Karpas-422 (cell line): ENCODE measurements around the gene NR3C1. TPM values are rescaled to one million over a fixed set of nuclear protein-coding genes. Genes with fewer than 3 reads are reported as not detected.

Experiments used
- DNase-seq: peaks from one replicate; pipeline ENCODE4 v3.0.0-alpha.2; 2015
- H2AFZ ChIP-seq: fragments of 200-600 bp; sonication (generic); 2 replicates; pipeline ENCODE4 v1.6.1; 2014; ENCODE audit warnings: antibody characterized with exemption, low read length, mixed read lengths
- H3K27ac ChIP-seq: fragments of 200-600 bp; sonication (generic); 2 replicates; pipeline ENCODE4 v1.5.1; 2014; ENCODE audit warnings: mild to moderate bottlenecking, low read length, moderate library complexity
- H3K27me3 ChIP-seq: fragments of 200-600 bp; sonication (generic); 2 replicates; pipeline ENCODE4 v1.6.1; 2014; ENCODE audit warnings: low read length, mixed read lengths
- H3K36me3 ChIP-seq: fragments of 200-600 bp; sonication (generic); 2 replicates; pipeline ENCODE4 v1.6.1; 2014; ENCODE audit warnings: low read length, mixed read lengths; ENCODE audit not compliant: insufficient read depth
- H3K4me1 ChIP-seq: fragments of 200-600 bp; sonication (generic); 2 replicates; pipeline ENCODE4 v1.6.1; 2014; ENCODE audit warnings: mild to moderate bottlenecking, low read length, mixed read lengths
- H3K4me2 ChIP-seq: fragments of 200-600 bp; sonication (generic); 2 replicates; pipeline ENCODE4 v1.6.1; 2014; ENCODE audit warnings: low read length, low read depth, mild to moderate bottlenecking; ENCODE audit not compliant: poor library complexity, severe bottlenecking
- H3K4me3 ChIP-seq: fragments of 200-600 bp; sonication (generic); 2 replicates; pipeline ENCODE4 v1.5.1; 2014; ENCODE audit warnings: mild to moderate bottlenecking, antibody characterized with exemption, low read length, mixed read lengths
- H3K79me2 ChIP-seq: fragments of 200-600 bp; sonication (generic); 2 replicates; pipeline ENCODE4 v1.6.1; 2014; ENCODE audit warnings: mild to moderate bottlenecking, low read length, mixed read lengths
- H3K9ac ChIP-seq: fragments of 200-600 bp; sonication (generic); 2 replicates; pipeline ENCODE4 v1.6.0; 2014; ENCODE audit warnings: low read length
- H3K9me2 ChIP-seq: fragments of 200-600 bp; sonication (generic), shearing (Covaris generic); replicated peaks from 2 replicates; pipeline ENCODE4 v1.6.0; 2014; ENCODE audit warnings: mild to moderate bottlenecking, low read length, moderate library complexity; ENCODE audit not compliant: insufficient read depth
- H3K9me3 ChIP-seq: fragments of 300-700, 200-600 bp; sonication (generic); 2 replicates; pipeline ENCODE4 v1.6.1; 2014; ENCODE audit warnings: low read length, mixed read lengths
- H4K20me1 ChIP-seq: fragments of 200-600 bp; sonication (generic); 2 replicates; pipeline ENCODE4 v1.6.1; 2014; ENCODE audit warnings: mild to moderate bottlenecking, antibody characterized with exemption, low read length, low read depth; ENCODE audit not compliant: insufficient read depth
- total RNA-seq: library from RNA; depleted of rRNA; stranded (reverse); fragments of >200 nt; shearing (Covaris generic); gene quantifications from 2 replicates; pipeline ENCODE4 v1.2.3, GENCODE V29; 2014; ENCODE audit warnings: low replicate concordance

The NR3C1 gene
- total RNA-seq, 1 experiment from 2014 or later: 364 TPM

DNA sequence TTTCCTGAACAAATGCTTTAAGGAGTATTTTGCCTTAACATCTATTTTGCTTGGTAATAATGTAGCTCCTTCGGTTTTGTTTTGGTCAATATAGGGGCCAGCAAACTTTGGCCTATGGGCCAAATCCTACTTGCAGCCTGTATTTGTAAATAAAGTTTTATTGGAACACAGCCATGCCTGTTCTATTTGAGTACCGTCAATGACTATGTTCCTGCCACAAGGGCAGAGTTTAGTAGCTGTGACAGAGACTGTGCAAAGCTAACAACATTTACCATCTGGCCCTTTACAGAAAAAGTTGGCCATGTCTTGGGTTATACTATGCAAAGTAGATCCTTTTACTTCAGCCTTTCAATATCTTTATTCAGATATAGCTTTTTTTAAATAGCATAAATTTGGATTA, 113.4 kb downstream of the NR3C1 start:
- H3K79me2 ChIP-seq: peaks cover 93% of the 10 kb centered on the region
- H3K4me1 ChIP-seq: peaks cover 21% of the 10 kb centered on the region
- H4K20me1 ChIP-seq: no peaks in the 10 kb centered on the region
- H3K9me3 ChIP-seq: no peaks in the 10 kb centered on the region
- H3K4me2 ChIP-seq: no peak overlapping the region
- H2AFZ ChIP-seq: no peak overlapping the region
- no peak overlapping the region for H3K9ac ChIP-seq
- H3K4me3 ChIP-seq: no peak overlapping the region
- H3K9me2 ChIP-seq: no peaks in the 10 kb centered on the region
- H3K27me3 ChIP-seq: no peaks in the 10 kb centered on the region
- H3K36me3 ChIP-seq: peaks cover 77% of the 10 kb centered on the region
- H3K27ac ChIP-seq: 0 out of 2 replicates have a peak overlapping the region, but pooled peaks have one; percentile 16
- DNase-seq: no peak

DNA sequence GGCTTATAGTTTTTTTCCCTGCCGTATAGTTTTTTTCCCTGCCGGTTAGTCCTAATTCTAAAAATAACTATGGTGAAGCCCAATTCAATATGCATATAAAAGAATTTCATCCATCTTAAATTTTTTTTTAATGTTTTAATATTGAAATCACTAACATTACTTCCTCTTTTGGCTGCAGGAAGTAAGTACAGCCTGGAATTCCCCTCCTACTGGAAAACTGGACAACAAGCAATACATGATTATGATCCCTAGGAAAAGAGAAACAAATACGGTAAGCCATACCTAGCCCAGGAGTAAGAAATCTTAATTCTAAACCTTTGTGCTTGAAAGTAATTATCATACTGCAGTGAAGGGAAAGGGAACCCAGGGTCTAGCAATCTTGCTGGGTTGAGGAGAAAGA, 119.0 kb downstream of the NR3C1 start:
- H3K27me3 ChIP-seq: no peaks in the 10 kb centered on the region
- no peaks in the 10 kb centered on the region for H4K20me1 ChIP-seq
- peaks cover 77% of the 10 kb centered on the region for H3K36me3 ChIP-seq
- no peak for DNase-seq
- no peak overlapping the region for H3K9ac ChIP-seq
- no peaks in the 10 kb centered on the region for H3K9me2 ChIP-seq
- H3K4me3 ChIP-seq: no peak overlapping the region
- peaks cover 25% of the 10 kb centered on the region for H3K4me1 ChIP-seq
- no peak overlapping the region for H2AFZ ChIP-seq
- no peaks in the 10 kb centered on the region for H3K9me3 ChIP-seq
- no peak overlapping the region for H3K27ac ChIP-seq
- H3K4me2 ChIP-seq: no peak overlapping the region
- H3K79me2 ChIP-seq: peaks cover 67% of the 10 kb centered on the region

DNA sequence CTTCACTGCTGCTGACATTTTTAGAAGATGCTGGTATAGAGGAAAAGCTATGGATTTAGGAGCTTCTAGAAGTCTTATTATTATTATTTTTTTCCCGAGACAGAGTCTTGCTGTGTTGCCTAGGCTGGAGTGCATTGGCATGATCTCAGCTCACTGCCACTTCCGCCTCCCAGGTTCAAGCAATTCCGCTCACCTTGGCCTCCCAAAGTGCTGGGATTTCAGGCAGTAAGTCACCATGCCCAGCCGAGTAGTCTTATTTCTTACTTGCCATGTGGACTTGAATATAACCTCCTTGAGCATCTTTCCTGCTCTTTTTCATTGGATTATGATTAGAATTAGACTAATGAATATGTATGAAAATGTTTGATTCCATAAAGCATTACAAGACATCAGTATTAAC, 119.5 kb downstream of the NR3C1 start:
- H3K27ac ChIP-seq: no peak overlapping the region
- no peak overlapping the region for H3K4me3 ChIP-seq
- H3K9me2 ChIP-seq: no peaks in the 10 kb centered on the region
- H3K27me3 ChIP-seq: no peaks in the 10 kb centered on the region
- peaks cover 66% of the 10 kb centered on the region for H3K79me2 ChIP-seq
- no peaks in the 10 kb centered on the region for H3K9me3 ChIP-seq
- no peak for DNase-seq
- peaks cover 78% of the 10 kb centered on the region for H3K36me3 ChIP-seq
- H3K4me2 ChIP-seq: no peak overlapping the region
- H3K9ac ChIP-seq: no peak overlapping the region
- no peak overlapping the region for H2AFZ ChIP-seq
- no peaks in the 10 kb centered on the region for H4K20me1 ChIP-seq
- H3K4me1 ChIP-seq: peaks cover 27% of the 10 kb centered on the region

DNA sequence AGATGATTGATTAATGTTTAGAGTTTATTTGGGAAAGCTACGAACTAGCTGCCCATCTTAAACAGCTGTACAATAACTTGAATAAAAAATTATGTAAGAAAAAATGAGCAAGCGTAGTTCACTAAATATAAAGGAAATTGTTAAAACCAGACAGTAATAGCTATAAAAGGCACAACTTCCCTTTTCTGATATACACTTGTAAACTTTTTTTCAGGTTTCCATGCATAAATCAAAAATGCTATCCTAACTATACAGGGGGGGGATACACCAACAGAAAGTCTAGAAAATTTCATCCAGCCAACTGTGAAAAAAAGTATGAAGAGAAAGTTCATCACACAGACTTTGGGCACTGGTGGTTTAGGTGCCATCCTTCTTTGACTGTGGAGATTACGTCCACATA, 122.3 kb downstream of the NR3C1 start:
- Histone ChIP-seq H2AFZ (no peak overlapping the region), H3K4me3 (no peak overlapping the region), H3K27ac (peak overlapping the region; percentile 33), H4K20me1 (no peaks in the 10 kb centered on the region), H3K4me2 (no peak overlapping the region), H3K79me2 (peaks cover 51% of the 10 kb centered on the region), H3K9me3 (no peaks in the 10 kb centered on the region), H3K27me3 (no peaks in the 10 kb centered on the region), H3K9ac (no peak overlapping the region), H3K36me3 (peaks cover 85% of the 10 kb centered on the region), H3K9me2 (no peaks in the 10 kb centered on the region), H3K4me1 (peaks cover 38% of the 10 kb centered on the region)
- DNase-seq: no peak

DNA sequence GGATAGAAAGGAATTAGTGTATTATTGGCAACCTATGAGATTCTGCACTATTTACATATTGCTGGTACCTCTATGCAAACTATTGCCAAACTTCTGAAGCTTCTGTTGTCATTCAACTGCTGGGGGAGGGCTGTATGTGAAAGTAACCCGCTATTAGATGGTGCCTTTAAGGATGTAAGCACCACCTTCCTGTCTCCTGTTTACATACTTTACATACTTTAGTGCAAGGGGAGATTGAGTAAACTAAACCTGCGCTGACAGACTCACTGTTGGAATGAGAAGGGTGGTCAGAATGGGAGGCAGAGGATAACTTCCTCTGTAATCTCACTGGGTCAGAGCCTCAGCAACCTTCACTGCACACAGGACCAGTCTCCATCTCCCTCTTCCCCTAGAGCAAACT, 123.8 kb downstream of the NR3C1 start:
- H3K4me1 ChIP-seq: peaks cover 41% of the 10 kb centered on the region
- H3K4me3 ChIP-seq: no peak overlapping the region
- H3K4me2 ChIP-seq: no peak overlapping the region
- H2AFZ ChIP-seq: no peak overlapping the region
- no peak overlapping the region for H3K9ac ChIP-seq
- no peaks in the 10 kb centered on the region for H3K9me3 ChIP-seq
- peak; percentile 40 for DNase-seq
- peaks cover 76% of the 10 kb centered on the region for H3K36me3 ChIP-seq
- no peaks in the 10 kb centered on the region for H4K20me1 ChIP-seq
- no peaks in the 10 kb centered on the region for H3K9me2 ChIP-seq
- H3K79me2 ChIP-seq: peaks cover 37% of the 10 kb centered on the region
- H3K27ac ChIP-seq: 0 out of 2 replicates have a peak overlapping the region, but pooled peaks have one; percentile 20
- H3K27me3 ChIP-seq: no peaks in the 10 kb centered on the region

DNA sequence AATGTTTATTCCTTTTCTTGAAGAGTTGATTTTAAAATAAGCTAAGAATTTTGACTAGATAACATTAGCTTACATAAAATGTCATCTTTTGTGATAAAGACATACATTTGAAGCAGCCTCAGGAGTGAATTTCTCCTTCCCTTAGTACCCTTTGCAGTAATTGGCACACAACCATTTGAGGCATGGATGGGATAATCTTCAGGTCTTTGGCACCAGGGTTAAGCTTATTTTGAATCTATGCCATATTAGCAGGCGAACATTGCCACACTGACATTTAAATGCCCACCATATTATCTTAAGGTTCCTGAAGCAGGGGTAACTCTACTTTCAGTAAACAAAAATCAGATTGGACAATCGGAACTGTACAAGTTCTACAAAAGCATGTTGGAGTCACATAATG, 126.0 kb downstream of the NR3C1 start:
- Histone ChIP-seq H3K27me3 (no peaks in the 10 kb centered on the region), H3K27ac (no peak overlapping the region), H3K79me2 (peaks cover 27% of the 10 kb centered on the region; the same call in 1 of the 2 replicates), H3K4me2 (no peak overlapping the region), H3K9me3 (no peaks in the 10 kb centered on the region), H3K36me3 (peaks cover 63% of the 10 kb centered on the region), H3K9ac (no peak overlapping the region), H3K4me1 (peaks cover 38% of the 10 kb centered on the region), H3K9me2 (no peaks in the 10 kb centered on the region), H3K4me3 (no peak overlapping the region), H4K20me1 (no peaks in the 10 kb centered on the region), H2AFZ (no peak overlapping the region)
- no peak for DNase-seq

DNA sequence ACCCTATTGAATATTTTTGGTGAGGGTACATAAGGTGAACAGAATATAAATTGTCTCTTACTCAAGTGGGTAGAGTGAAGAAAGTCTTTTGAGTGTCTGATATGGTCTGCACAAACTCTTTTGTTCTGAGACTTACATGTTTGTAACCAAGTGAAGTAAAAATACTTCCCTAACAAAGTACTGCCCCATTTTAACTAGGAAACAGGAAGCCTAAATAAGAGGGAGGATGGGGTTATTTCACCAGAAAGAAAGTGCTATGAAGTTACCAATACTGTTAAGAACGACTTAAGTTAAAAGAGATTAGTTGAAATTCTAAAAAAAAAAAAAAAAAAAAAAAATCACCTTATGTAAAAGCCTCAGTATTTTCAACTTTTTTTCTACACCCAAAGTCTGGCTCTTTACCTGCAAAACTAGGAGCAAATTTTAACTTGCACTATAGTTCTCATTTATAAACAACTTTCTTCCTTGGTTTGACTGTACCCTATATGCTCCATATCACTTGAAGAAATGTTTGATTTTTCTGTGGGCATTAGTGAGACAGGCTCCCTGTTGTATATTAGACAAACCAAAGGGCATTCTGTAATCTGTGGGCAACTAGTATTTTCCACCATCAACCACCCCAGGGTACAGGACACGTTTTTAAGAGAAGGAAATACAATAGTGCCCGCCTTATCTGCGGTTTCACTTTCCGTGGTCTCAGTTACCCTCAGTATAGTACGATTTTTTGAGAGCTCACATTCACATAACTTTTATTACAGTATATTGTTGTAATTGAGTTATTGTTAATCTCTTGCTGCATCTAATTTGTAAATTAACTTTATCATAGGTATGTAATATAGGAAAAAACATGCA, 127.7 kb downstream of the NR3C1 start:
- Histone ChIP-seq H3K4me2 (no peak overlapping the region), H3K9me2 (no peaks in the 10 kb centered on the region), H2AFZ (no peak overlapping the region), H3K9me3 (no peaks in the 10 kb centered on the region), H3K4me1 (peaks cover 31% of the 10 kb centered on the region), H3K27me3 (no peaks in the 10 kb centered on the region), H3K79me2 (peaks cover 20% of the 10 kb centered on the region; the same call in 1 of the 2 replicates), H4K20me1 (no peaks in the 10 kb centered on the region), H3K9ac (no peak overlapping the region), H3K36me3 (peaks cover 45% of the 10 kb centered on the region), H3K4me3 (no peak overlapping the region), H3K27ac (peak overlapping the region; percentile 76)
- peak; percentile 44 for DNase-seq

DNA sequence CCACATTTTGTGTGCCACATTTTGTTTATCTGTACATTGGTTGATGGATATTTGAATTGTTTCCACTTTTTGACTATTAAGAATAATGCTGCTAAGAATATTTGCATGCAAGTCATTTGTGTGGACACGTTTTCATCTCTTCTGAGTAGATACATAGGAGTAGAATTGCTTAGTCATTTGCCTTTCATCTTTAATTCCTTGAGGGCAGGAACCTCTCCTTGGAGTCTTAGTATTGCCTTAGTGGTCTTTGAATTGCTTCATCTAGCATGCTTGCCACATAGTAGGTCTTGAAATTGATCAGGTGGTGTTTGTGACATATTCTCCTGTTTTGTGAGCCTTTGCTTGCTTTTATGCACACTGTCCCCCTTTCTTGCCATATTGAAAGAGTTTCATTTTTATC, 128.5 kb downstream of the NR3C1 start:
- Histone ChIP-seq H3K4me1 (peaks cover 31% of the 10 kb centered on the region), H3K79me2 (peaks cover 16% of the 10 kb centered on the region; the same call in 1 of the 2 replicates), H3K27me3 (no peaks in the 10 kb centered on the region), H3K9ac (no peak overlapping the region), H3K4me2 (no peak overlapping the region), H3K9me3 (no peaks in the 10 kb centered on the region), H3K9me2 (no peaks in the 10 kb centered on the region), H4K20me1 (no peaks in the 10 kb centered on the region), H3K36me3 (peaks cover 39% of the 10 kb centered on the region), H2AFZ (no peak overlapping the region), H3K27ac (peak overlapping the region; percentile 76), H3K4me3 (no peak overlapping the region)
- DNase-seq: peak; percentile 54
